IPS-NIHi7 (cell line): ENCODE measurements around the gene ST6GALNAC6.
"Not testable (repeated sequence)": the region's sequence is repeated elsewhere in the genome, so short reads cannot be mapped to it uniquely, and the experiment has no call there.

Experiments
- DNase-seq: peaks from one replicate; pipeline ENCODE4 v3.0.0; 2012; ENCODE audit warnings: mixed read lengths; ENCODE audit errors: extremely low spot score

Gene ST6GALNAC6

DNA sequence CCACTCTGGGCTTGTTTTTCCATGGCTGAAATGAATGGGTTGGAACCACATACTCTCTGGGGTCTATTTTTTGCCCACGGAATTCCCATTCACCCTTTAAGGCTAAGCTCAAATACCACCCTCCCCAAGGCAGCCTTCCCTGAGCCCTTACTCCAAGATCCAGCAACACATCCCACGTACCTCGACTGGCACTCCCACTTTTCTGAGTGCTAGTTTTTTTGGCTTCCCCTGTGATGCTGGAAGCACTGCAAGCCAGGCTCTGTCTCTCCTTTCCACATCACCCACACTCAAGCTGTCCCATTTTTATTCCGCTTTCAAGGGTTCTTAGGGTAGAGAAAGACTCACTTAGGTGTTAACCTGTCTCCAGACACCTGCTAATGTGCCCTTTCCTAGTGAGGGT, 6.0 kb downstream of the ST6GALNAC6 start:
- no peak for DNase-seq

GRCh38 chr9:127892831-127893230, 6.6 kb downstream of the ST6GALNAC6 start:
- DNase-seq: no peak

- no peak for DNase-seq
Observed at GRCh38 chr9:127890053-127890452, 9.3 kb downstream of the ST6GALNAC6 start.

- DNase-seq: peak; percentile 9
Observed at GRCh38 chr9:127887792-127888191, 11.6 kb downstream of the ST6GALNAC6 start.

DNA sequence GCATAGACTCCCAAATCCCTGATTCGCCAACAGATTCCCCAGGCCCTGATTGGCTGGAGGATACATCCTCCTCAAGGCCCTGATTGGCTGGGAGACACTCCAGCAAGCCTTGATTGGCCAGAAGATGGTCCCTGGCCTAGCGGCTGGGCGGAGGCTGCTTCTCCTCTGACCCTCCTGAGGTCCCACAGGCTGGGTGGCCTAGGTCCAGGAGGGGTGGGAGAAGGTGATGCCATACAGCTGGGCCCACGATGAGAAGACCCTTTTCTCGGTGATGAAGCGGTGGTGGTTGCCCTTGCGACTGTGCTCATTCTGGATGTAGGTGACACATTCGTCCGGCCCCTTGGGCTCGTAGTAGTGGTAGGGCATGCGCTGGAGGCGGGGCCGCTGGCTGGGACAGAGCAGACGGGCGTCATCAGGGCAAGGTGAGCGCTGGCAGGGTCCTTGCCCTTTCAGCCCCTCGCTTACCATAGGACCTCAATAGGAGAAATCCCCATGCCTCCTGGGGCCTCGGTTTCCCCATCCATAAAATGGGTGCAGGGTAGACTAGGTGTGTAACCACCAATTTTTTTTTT, 12.9 kb downstream of the ST6GALNAC6 start:
- DNase-seq: peak; percentile 51

DNA sequence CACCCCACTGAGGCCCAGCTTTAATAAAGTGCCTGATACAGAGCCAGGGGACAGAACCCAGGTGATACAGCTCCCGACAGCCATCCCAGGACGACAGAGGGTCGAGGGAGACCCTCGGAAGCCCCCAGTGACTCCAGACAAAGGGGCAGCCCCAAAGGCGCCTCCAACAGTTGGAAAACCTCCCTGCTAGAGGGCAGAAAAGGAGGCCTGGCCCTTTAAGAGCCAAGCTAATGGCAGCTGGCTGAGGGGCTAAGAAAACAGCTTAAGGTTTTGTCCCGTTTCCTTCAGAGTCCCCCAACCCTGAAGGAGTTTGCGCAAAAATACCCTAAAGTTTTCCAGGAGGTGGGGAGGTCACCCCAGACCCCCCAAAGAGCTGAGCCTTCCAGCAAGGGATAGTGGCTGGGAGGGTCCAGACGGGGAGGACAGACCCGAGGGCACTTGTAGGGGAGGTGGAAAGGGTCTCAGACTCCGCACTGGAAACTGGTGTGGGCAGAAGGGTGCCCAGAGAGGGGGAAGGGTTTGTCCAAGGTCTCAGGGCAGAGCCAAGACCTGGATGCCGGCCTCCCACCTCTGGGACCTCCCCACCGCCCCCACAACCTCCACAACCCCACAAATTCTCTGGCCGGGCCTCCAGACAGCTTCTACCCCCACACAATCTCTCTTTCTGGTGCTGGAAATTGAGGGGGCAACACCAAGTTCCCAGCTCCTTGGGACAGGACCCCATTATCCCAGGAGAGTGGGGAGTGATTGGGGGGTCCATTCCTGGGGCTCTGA, 13.7 kb downstream of the ST6GALNAC6 start:
- no peak for DNase-seq

GRCh38 chr9:127884976-127885490, 14.4 kb downstream of the ST6GALNAC6 start:
- DNase-seq: no peak

- DNase-seq: no peak
Observed at GRCh38 chr9:127884427-127884911, 14.9 kb downstream of the ST6GALNAC6 start.

- no peak for DNase-seq
Observed at GRCh38 chr9:127883959-127884358, 15.4 kb downstream of the ST6GALNAC6 start.

GRCh38 chr9:127881715-127882114, 17.7 kb downstream of the ST6GALNAC6 start:
- not testable (repeated sequence) for DNase-seq

- DNase-seq: no peak
Observed at GRCh38 chr9:127880143-127880542, 19.3 kb downstream of the ST6GALNAC6 start.

DNA sequence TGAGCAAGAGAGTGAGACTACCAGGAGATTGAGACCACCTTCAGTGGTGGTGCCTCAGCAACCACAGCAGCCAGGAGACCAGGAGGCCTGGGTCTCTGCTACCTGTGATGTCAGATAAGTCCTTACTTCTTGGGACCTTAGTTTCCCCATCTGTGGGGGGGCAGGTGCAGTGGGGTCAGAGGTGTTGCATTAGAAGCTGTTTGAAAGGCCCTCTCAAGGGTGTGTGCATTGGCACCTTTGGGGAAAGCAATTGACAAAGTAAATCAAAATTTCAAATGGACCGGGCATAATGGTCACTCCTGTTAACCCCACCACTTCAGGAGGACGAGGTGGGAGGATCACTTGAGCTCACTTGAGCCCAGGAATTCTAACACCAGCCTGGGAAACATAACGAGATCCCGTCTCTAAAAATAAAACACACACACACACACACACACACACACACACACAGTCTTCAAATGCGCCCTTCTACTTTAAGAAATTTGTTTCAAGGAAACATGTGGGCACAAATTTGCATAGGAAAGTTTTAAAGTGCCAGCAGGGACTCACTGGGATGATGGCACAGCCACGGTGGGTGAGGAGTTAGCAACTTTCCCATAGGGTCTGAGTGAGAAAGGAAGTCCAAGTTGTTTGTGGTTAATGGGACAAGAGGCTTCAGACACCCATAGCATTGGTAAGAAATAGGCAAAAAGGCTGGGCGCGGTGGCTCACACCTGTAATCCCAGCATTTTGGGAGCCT, 20.6 kb downstream of the ST6GALNAC6 start:
- no peak for DNase-seq

DNA sequence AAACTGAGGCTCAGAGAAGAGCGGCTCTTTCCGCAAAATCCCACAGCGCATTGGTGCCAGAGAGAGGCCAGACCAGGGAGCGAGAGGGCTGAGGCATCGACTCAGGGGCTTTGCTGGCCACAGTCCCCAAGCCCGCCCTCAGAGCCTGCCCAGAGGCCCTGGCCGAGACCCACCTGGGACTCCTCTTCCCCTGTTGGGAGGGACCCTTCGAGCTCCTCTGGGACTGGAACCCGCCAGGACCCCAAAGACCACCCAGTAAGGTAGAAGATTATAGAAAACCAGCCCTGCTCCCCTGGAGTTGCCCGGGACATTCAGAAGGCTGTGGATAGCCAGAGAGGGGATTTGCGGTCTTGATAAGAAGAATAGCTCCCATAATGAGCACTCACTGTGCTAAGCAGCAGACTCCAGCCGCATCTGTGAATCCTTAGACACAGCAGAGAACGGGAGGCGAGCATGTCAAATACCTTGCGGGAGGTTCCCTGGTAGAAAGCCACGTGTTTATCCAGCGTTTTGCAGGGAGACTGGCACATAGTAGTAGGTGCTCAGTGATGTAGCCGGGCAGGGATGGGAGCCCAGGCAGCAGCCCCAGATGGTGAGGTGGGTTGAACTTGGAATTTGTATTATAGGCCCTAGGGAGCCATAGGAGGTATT, 21.3 kb downstream of the ST6GALNAC6 start:
- DNase-seq: no peak

- peak; percentile 76 for DNase-seq
Observed at GRCh38 chr9:127877566-127877998, 21.8 kb downstream of the ST6GALNAC6 start, which contains the start of gene AK1. Gene AK1, minus strand, starts transcription at chr9:127877675. Its CDS starts 3,058 bp downstream, at chr9:127874617.

DNA sequence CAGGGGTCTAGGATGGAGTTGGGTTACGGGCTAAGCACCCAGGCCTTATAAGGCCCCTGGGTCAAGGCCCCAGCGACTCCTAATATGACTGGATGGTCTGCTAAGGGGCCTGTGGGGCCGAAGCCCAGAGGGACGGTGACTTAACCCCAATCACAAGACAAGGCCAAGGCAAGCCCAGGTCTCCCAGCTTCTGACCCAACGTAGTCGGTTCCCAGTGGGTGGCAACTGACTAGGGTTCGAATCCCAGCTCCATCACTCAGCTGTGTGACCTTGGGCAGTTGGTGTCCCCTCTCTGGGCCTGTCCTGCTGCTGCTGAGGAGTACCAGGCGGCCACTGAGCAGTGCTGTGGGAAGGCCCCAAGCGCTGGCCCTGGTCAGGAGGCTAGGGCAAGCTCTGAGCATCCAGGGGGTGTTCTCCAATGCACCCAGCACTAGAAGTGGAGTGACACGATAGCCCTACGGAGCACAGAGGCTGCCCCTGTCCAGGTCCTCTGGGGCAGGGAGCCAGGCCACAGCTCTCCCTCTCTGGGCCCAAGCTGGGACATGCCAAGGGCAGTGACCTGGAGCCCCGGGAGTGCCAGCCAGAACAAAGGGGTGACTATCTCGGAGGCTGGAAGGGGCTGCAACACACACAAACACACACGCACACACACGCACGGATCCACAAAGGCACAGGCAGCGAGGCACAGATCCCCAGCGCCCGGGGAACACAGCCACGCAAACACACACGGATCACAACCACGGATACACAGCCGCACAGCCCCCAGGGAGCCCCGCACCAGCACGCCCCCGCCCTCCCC, 22.4 kb downstream of the ST6GALNAC6 start:
- no peak for DNase-seq

DNA sequence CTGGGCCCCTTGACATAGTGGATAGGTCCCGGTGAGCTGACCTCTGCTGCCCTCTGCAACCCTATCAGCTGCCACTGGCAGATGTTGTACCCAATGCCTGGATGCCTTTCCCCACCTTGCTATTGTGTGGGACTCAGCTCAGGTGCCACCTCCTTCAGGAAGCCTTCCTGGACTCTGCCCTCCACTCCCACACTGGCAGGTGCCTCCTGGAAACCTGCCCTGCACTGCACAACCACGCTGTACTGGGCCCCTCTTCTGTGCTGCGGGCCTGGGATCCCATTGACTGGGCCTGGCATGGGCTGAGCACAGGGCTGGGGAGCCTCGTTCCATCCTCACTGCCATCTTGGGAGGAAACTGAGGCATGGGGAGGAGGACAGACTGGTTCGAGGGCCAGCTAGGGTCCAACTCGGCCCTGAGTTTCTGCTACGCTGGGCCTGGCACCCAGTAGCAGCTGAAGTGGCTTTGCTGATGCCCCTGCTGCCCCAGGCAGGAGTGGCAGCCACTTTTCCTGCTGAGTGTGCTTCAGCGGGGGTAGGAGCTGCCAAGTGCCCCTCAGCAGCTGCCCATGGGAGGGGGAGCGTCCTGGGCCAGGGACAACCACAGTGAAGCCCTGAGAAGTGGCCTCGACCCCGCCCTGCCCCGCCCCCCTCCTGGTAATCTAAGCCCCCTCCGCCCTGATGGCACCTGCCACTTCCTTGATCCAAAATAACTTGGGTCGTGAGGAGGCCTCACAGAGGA, 23.2 kb downstream of the ST6GALNAC6 start:
- DNase-seq: no peak

DNA sequence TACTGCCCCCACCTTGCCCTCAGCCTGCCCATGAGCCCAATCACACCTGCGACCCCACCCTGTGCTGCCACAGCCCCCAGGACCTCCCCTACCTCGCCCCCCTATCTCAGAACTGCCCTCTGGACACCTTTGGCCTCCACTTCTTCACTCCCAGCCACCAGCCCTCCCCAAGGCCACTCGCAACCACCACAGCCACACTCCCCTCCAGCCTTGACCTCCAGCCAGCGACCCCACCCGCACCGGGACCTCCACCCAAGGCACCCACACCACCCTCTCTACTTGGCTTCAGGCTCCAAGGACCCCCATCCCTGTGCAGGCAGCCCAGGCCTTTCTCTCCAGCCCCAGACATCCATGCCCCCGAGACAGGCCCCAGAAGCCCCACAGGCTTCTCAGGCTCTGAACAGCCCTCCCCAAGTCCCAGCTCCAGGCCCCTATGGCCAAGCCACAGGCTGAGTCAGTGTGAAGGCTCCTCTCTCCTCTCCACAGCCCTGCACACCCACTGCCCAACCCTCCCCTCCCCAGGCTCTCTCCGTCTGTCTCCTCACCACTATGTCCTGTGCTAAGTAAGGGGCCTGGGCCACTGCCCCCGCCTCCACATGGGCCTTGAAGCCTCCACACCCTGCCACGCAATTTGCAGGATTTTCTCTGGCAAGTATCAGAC, 24.0 kb downstream of the ST6GALNAC6 start:
- DNase-seq: no peak

DNA sequence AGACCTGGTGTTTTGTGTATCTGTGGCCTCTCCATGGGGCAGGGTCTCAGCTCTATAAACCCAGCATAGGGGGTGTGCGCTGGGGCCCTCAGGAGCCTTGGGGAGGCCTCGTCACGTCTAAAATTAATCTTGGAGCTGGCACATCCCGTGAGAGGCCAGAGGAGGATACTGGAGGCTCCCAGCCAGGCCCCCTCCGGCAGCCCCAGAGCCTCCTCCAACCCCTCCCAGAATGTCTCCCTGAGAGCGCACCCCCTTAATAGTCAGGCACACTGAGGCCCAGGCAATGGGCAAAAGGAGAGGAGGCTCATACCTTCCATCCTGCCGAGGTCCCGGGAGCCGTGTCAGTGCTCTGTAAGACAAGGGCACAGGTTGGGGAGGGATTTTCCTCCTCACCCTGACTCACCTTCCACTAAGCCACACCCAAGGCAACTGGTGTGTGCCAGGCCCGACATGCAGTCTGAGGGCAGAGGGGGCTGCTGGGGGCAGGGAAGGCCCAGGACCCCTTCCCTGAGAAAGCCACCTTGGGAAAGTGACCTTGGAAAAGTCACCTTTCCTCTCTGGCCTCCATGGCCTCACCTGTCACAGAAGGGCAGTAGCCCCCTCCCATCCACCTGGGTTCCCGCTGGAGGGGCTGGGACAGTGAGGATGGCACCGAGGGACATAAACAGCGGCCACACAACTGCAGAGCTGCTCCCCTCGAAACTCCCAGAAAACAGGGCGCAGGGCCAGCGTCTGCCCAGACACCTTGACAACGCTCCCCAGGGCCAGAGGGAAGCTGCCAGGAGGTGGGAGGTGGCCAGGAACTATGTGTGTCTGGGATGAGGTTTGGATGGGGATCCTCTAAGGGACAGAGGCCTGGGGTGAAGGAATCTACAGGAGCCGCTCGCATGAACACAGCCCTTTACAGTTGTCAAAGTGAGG, 24.8 kb downstream of the ST6GALNAC6 start:
- no peak for DNase-seq

DNA sequence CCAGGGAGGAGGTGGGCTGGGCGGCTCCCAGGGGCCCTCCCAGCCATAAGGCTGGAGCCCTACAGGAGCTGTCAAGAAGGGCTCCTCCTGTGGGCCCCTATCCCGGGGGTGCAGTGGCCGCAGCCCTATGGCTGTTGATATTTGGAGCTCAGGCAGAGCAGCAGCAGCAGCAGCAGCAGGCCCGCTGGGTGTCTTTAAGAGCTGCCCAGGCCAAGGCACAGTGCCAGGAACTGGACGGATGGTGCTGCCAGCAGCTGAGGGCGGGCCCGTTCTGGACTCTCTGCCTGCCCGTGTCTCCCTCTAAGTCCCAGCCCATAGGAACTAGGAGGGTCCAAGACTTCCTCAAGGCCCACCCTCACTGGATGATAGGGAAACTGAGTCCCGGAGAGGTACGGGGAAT, 25.5 kb downstream of the ST6GALNAC6 start:
- no peak for DNase-seq
